ENCODE data around the gene C1QC. TPM values are rescaled to one million over a fixed set of nuclear protein-coding genes. Genes with fewer than 3 reads are reported as not detected.

Gene C1QC
- total RNA-seq, 1 experiment from 2014 or later: not detected

GRCh38 chr1:22615886-22616285, 27.5 kb upstream of the C1QC start:
- H3T11ph ChIP-seq (ENCODE audit: low read length): no peak overlapping the region
- no peak for DNase-seq

More at GRCh38 chr1:22615886-22616285, 27.5 kb upstream of the C1QC start:
- Mint-ChIP-seq H3K27ac (no peak overlapping the region), H3K9me3 (peaks cover 0 to 2% of the 10 kb centered on the region in 2 experiments; a peak in 2 of 5 replicates), H3K36me3 (ENCODE audit: insufficient read depth in 1 of 3, low read depth in 3 of 3) (no peaks in the 10 kb centered on the region), H3K4me3 (no peak overlapping the region), H3K4me1 (peaks cover 15 to 48% of the 10 kb centered on the region in 2 experiments), H3K27me3 (ENCODE audit: low read depth) (peaks cover 43% of the 10 kb centered on the region)
- Histone ChIP-seq H3K14ac (ENCODE audit: insufficient read depth, low read length) (no peak overlapping the region), H3K56ac (ENCODE audit: insufficient read length, low read depth, low read length) (no peak overlapping the region), H3K4ac (ENCODE audit: low read depth, low read length) (no peak overlapping the region), H3K79me1 (ENCODE audit: insufficient read depth, low read depth, low read length, poor library complexity, severe bottlenecking) (no peaks in the 10 kb centered on the region), H3K23me2 (ENCODE audit: insufficient read length, low read depth, low read length, poor library complexity, severe bottlenecking) (no peaks in the 10 kb centered on the region), H3K18ac (ENCODE audit: insufficient read length, low read depth, low read length) (no peak overlapping the region), H4K8ac (replicated peaks; ENCODE audit: insufficient read length, low read depth, low read length) (no peak overlapping the region), H4K20me1 (ENCODE audit: control insufficient read depth, insufficient read depth, insufficient read length) (no peaks in the 10 kb centered on the region), H3K9ac (ENCODE audit: extremely low read depth, insufficient read length, low read length) (no peak overlapping the region), H2BK120ac (ENCODE audit: low read depth, low read length, poor library complexity, severe bottlenecking) (no peak overlapping the region), H2BK20ac (ENCODE audit: low read depth, low read length, poor library complexity, severe bottlenecking) (no peak overlapping the region), H3K27ac (ENCODE audit: insufficient read length, low read depth, low read length) (no peak overlapping the region), H2AFZ (ENCODE audit: low read length) (no peak overlapping the region), H4K5ac (ENCODE audit: insufficient read length, low read depth, low read length) (no peak overlapping the region), H4K91ac (ENCODE audit: insufficient read length, low read depth, low read length) (no peak overlapping the region), H3K4me2 (ENCODE audit: insufficient read depth, insufficient read length, low read length) (no peak overlapping the region), H2BK5ac (ENCODE audit: insufficient read length, low read length) (no peak overlapping the region), H3K9me3 (ENCODE audit: control insufficient read depth, low read depth, low read length) (no peaks in the 10 kb centered on the region), H2BK15ac (ENCODE audit: low read depth, low read length) (no peak overlapping the region), H3K4me1 (ENCODE audit: insufficient read depth, low read length) (no peaks in the 10 kb centered on the region; the same call in 1 of the 2 replicates), H3K79me2 (ENCODE audit: insufficient read depth, low read length) (no peaks in the 10 kb centered on the region), H2BK12ac (ENCODE audit: insufficient read length, low read depth, low read length) (no peak overlapping the region), H3K23ac (ENCODE audit: insufficient read length, low read depth, low read length) (no peak overlapping the region), H3K27me3 (ENCODE audit: insufficient read depth, low read length) (no peaks in the 10 kb centered on the region), H2AK5ac (ENCODE audit: insufficient read length, low read length) (no peak overlapping the region)
- WGBS (ENCODE audit: extremely low coverage, insufficient read length, low lambda C conversion rate): no CpG with 5 or more reads among the region's 2 CpGs
- no peak for TF ChIP-seq CTCF (conservative IDR thresholded peaks at IDR 0.05)

Data from H9 (cell line).